Activated CD8-positive, alpha-beta T cell treated with anti-CD3 and anti-CD28 coated beads, Interleukin-2, amount 10 ng/mL, durations not matched to agents 7 days and 5 days (primary cell): Measurements from ENCODE around the gene RXRA. TPM values are rescaled to one million over a fixed set of nuclear protein-coding genes. Genes with fewer than 3 reads are reported as not detected.

Experiments used
- ATAC-seq: fragments of 150-1000 bp; cut with Tn5 transposase; one replicate; pipeline ENCODE4 v1.10.0; 2021; ENCODE audit warnings: moderate library complexity
- CTCF ChIA-PET: fragments of 350-600 bp; sonication (Branson Sonifier 250); formaldehyde crosslinking; loops from one replicate; lab custom pipeline; 2021; ENCODE audit warnings: antibody characterized with exemption; lab: Charles Lee
- POLR2A ChIA-PET: fragments of 350-600 bp; sonication (Branson Sonifier 250); formaldehyde crosslinking; loops from one replicate; lab custom pipeline; 2021; ENCODE audit warnings: antibody characterized with exemption; lab: Charles Lee
- DNase-seq: peaks from one replicate; pipeline ENCODE4 v3.0.0-alpha.2; 2020
- H3K27ac Mint-ChIP-seq: one replicate; pipeline ENCODE4 v1.8.0; 2021; ENCODE audit warnings: mild to moderate bottlenecking, mixed read lengths
- H3K27me3 Mint-ChIP-seq: one replicate; pipeline ENCODE4 v1.8.0; 2021; ENCODE audit warnings: low read depth, mixed read lengths
- H3K36me3 Mint-ChIP-seq: one replicate; pipeline ENCODE4 v1.8.0; 2021; ENCODE audit warnings: low read depth, mixed read lengths
- H3K4me1 Mint-ChIP-seq: one replicate; pipeline ENCODE4 v1.8.0; 2021; ENCODE audit warnings: low read depth, mixed read lengths
- H3K4me3 Mint-ChIP-seq: one replicate; pipeline ENCODE4 v1.8.0; 2021; ENCODE audit warnings: mild to moderate bottlenecking, mixed read lengths
- H3K9me3 Mint-ChIP-seq: one replicate; pipeline ENCODE4 v1.8.0; 2022; ENCODE audit warnings: mixed read lengths; ENCODE audit not compliant: insufficient read depth
- total RNA-seq, 2 experiments: library from RNA; stranded (reverse); gene quantifications; one replicate each; pipeline ENCODE4 v1.2.3, GENCODE V29; 2021

The RXRA gene
- total RNA-seq, 2 experiments from 2014 or later, result 3.8 to 4.2 TPM

GRCh38 chr9:134330590-134330989 lies 4.3 kb downstream of the RXRA start:
- H3K36me3 Mint-ChIP-seq, result no peaks in the 10 kb centered on the region
- H3K27me3 Mint-ChIP-seq, result peaks cover 13% of the 10 kb centered on the region
- H3K4me1 Mint-ChIP-seq, result no peaks in the 10 kb centered on the region
- ChIA-PET CTCF (no interaction called here), POLR2A (no interaction called here)
- ATAC-seq (no peak), DNase-seq (no peak)
- no peak overlapping the region for H3K27ac Mint-ChIP-seq
- H3K9me3 Mint-ChIP-seq, result no peaks in the 10 kb centered on the region
- H3K4me3 Mint-ChIP-seq, result no peak overlapping the region

GRCh38 chr9:134331186-134332025 lies 5.2 kb downstream of the RXRA start:
- H3K27me3 Mint-ChIP-seq, result peaks cover 13% of the 10 kb centered on the region
- H3K27ac Mint-ChIP-seq, result no peak overlapping the region

GRCh38 chr9:134332266-134332665 lies 6.0 kb downstream of the RXRA start:
- H3K4me3 Mint-ChIP-seq, result no peak overlapping the region
- no peak for ATAC-seq
- ChIA-PET CTCF (no interaction called here), POLR2A (no interaction called here)
- H3K9me3 Mint-ChIP-seq, result no peaks in the 10 kb centered on the region
- peaks cover 12% of the 10 kb centered on the region for H3K27me3 Mint-ChIP-seq
- no peak for DNase-seq
- no peaks in the 10 kb centered on the region for H3K36me3 Mint-ChIP-seq
- no peaks in the 10 kb centered on the region for H3K4me1 Mint-ChIP-seq
- no peak overlapping the region for H3K27ac Mint-ChIP-seq

More at GRCh38 chr9:134331186-134332025, 5.2 kb downstream of the RXRA start:
- Mint-ChIP-seq H3K4me3 (no peak overlapping the region), H3K9me3 (no peaks in the 10 kb centered on the region), H3K36me3 (no peaks in the 10 kb centered on the region), H3K4me1 (no peaks in the 10 kb centered on the region)
- ChIA-PET POLR2A (no interaction called here), CTCF (no interaction called here)
- DNase-seq (no peak), ATAC-seq (no peak)

GRCh38 chr9:134332841-134333233 lies 6.6 kb downstream of the RXRA start:
- DNase-seq (no peak), ATAC-seq (no peak)
- no peaks in the 10 kb centered on the region for H3K9me3 Mint-ChIP-seq
- H3K4me3 Mint-ChIP-seq, result no peak overlapping the region
- ChIA-PET CTCF (no interaction called here), POLR2A (no interaction called here)
- no peaks in the 10 kb centered on the region for H3K4me1 Mint-ChIP-seq
- H3K36me3 Mint-ChIP-seq, result no peaks in the 10 kb centered on the region
- no peak overlapping the region for H3K27ac Mint-ChIP-seq
- H3K27me3 Mint-ChIP-seq, result peaks cover 6% of the 10 kb centered on the region

GRCh38 chr9:134333234-134333873 lies 7.1 kb downstream of the RXRA start:
- H3K27me3 Mint-ChIP-seq, result peaks cover under 1% of the 10 kb centered on the region
- no peak overlapping the region for H3K27ac Mint-ChIP-seq
- ChIA-PET POLR2A (no interaction called here), CTCF (no interaction called here)
- H3K36me3 Mint-ChIP-seq, result no peaks in the 10 kb centered on the region
- DNase-seq, result no peak
- no peaks in the 10 kb centered on the region for H3K9me3 Mint-ChIP-seq
- no peak overlapping the region for H3K4me3 Mint-ChIP-seq
- H3K4me1 Mint-ChIP-seq, result no peaks in the 10 kb centered on the region
- no peak for ATAC-seq

GRCh38 chr9:134333874-134334581 lies 7.8 kb downstream of the RXRA start:
- DNase-seq (no peak), ATAC-seq (no peak)
- POLR2A ChIA-PET, result no interaction called here
- H3K27ac Mint-ChIP-seq, result no peak overlapping the region
- H3K9me3 Mint-ChIP-seq, result no peaks in the 10 kb centered on the region
- CTCF ChIA-PET, result no interaction called here
- H3K27me3 Mint-ChIP-seq, result no peaks in the 10 kb centered on the region
- no peak overlapping the region for H3K4me3 Mint-ChIP-seq
- no peaks in the 10 kb centered on the region for H3K4me1 Mint-ChIP-seq
- H3K36me3 Mint-ChIP-seq, result no peaks in the 10 kb centered on the region

- DNase-seq (no peak), ATAC-seq (no peak)
- Mint-ChIP-seq H3K4me1 (no peaks in the 10 kb centered on the region), H3K27me3 (no peaks in the 10 kb centered on the region), H3K4me3 (no peak overlapping the region), H3K9me3 (no peaks in the 10 kb centered on the region), H3K36me3 (no peaks in the 10 kb centered on the region), H3K27ac (no peak overlapping the region)
- CTCF ChIA-PET, result no interaction called here
- POLR2A ChIA-PET, result no interaction called here
These were observed 8.8 kb downstream of the RXRA start for GRCh38 chr9:134335061-134335460.

GRCh38 chr9:134335486-134336220 lies 9.4 kb downstream of the RXRA start:
- ChIA-PET CTCF (no interaction called here), POLR2A (no interaction called here)
- Mint-ChIP-seq H3K9me3 (no peaks in the 10 kb centered on the region), H3K4me1 (no peaks in the 10 kb centered on the region), H3K4me3 (no peak overlapping the region), H3K27ac (no peak overlapping the region), H3K36me3 (no peaks in the 10 kb centered on the region), H3K27me3 (no peaks in the 10 kb centered on the region)
- ATAC-seq (no peak), DNase-seq (no peak)

GRCh38 chr9:134336228-134336627 lies 10.0 kb downstream of the RXRA start:
- no peaks in the 10 kb centered on the region for H3K9me3 Mint-ChIP-seq
- no peaks in the 10 kb centered on the region for H3K27me3 Mint-ChIP-seq
- no peaks in the 10 kb centered on the region for H3K4me1 Mint-ChIP-seq
- CTCF ChIA-PET, result no interaction called here
- H3K4me3 Mint-ChIP-seq, result no peak overlapping the region
- no peak for ATAC-seq
- POLR2A ChIA-PET, result no interaction called here
- H3K27ac Mint-ChIP-seq, result no peak overlapping the region
- no peaks in the 10 kb centered on the region for H3K36me3 Mint-ChIP-seq
- no peak for DNase-seq

GRCh38 chr9:134336924-134337323 lies 10.7 kb downstream of the RXRA start:
- ChIA-PET POLR2A (no interaction called here), CTCF (no interaction called here)
- Mint-ChIP-seq H3K27ac (no peak overlapping the region), H3K4me3 (no peak overlapping the region), H3K9me3 (no peaks in the 10 kb centered on the region), H3K27me3 (no peaks in the 10 kb centered on the region), H3K36me3 (no peaks in the 10 kb centered on the region), H3K4me1 (no peaks in the 10 kb centered on the region)
- no peak for ATAC-seq
- no peak for DNase-seq

GRCh38 chr9:134337469-134337868 lies 11.2 kb downstream of the RXRA start:
- Mint-ChIP-seq H3K36me3 (no peaks in the 10 kb centered on the region), H3K4me3 (no peak overlapping the region), H3K27me3 (no peaks in the 10 kb centered on the region), H3K27ac (no peak overlapping the region), H3K4me1 (no peaks in the 10 kb centered on the region), H3K9me3 (no peaks in the 10 kb centered on the region)
- DNase-seq (no peak), ATAC-seq (no peak)
- CTCF ChIA-PET, result no interaction called here
- POLR2A ChIA-PET, result no interaction called here
